ENCODE results near the gene ARHGEF18. TPM values are rescaled to one million over a fixed set of nuclear protein-coding genes. Genes with fewer than 3 reads are reported as not detected.
A peak's percentile ranks its signal among the peaks of the same experiment; 100 is the strongest.
"Not testable (repeated sequence)": the region's sequence is repeated elsewhere in the genome, so short reads cannot be mapped to it uniquely, and the experiment has no call there.

The ARHGEF18 gene
- total RNA-seq, result 10 to 100 TPM; 34.0 to 40.5 TPM

- CTCF ChIA-PET, result interaction anchor here (0.5 to 3.0 kb wide), 15 partner anchors 8 to 595 kb away, joined by 3 to 18 read pairs (median 4); partner anchors contain the start of genes MCOLN1, TIMM44 and TRAPPC5
- Mint-ChIP-seq H3K36me3 (ENCODE audit: low read depth) (peaks cover 31% of the 10 kb centered on the region), H3K4me1 (ENCODE audit: low read depth) (peaks cover 64% of the 10 kb centered on the region), H3K4me3 (peak within 1 kb of the TSS; percentile 92), H3K9me3 (ENCODE audit: insufficient read depth) (peaks cover 8% of the 10 kb centered on the region), H3K27ac (peak within 1 kb of the TSS; percentile 95), H3K27me3 (ENCODE audit: low read depth) (no peaks in the 10 kb centered on the region)
- DNase-seq (peak; percentile 74), ATAC-seq (peak; percentile 70)
- POLR2A ChIA-PET, result interaction anchor here (0.8 to 2.0 kb wide), 7 partner anchors 9 to 281 kb away, joined by 3 to 12 read pairs (median 3); partner anchors contain the start of genes PET100 and XAB2
Observed at GRCh38 chr19:7348587-7349230, at the start of gene ARHGEF18. ARHGEF18 (plus strand) TSS chr19:7348937; CDS start chr19:7362891, 13,954 bp downstream.

- H3K4me3 Mint-ChIP-seq, result no peak overlapping the region
- H3K27ac Mint-ChIP-seq, result no peak overlapping the region
- ATAC-seq (no peak), DNase-seq (no peak)
- H3K27me3 Mint-ChIP-seq (ENCODE audit: low read depth), result peaks cover 7% of the 10 kb centered on the region
- H3K9me3 Mint-ChIP-seq (ENCODE audit: insufficient read depth), result no peaks in the 10 kb centered on the region
- CTCF ChIA-PET, result interaction anchor here (0.7 kb wide), 1 partner anchor 24 kb away, joined by 3 read pairs; no protein-coding TSS in a partner anchor
- H3K36me3 Mint-ChIP-seq (ENCODE audit: low read depth), result no peaks in the 10 kb centered on the region
- no peaks in the 10 kb centered on the region for H3K4me1 Mint-ChIP-seq (ENCODE audit: low read depth)
- POLR2A ChIA-PET, result no interaction called here
Observed at GRCh38 chr19:7301525-7301924, 47.2 kb upstream of the ARHGEF18 start.

DNA sequence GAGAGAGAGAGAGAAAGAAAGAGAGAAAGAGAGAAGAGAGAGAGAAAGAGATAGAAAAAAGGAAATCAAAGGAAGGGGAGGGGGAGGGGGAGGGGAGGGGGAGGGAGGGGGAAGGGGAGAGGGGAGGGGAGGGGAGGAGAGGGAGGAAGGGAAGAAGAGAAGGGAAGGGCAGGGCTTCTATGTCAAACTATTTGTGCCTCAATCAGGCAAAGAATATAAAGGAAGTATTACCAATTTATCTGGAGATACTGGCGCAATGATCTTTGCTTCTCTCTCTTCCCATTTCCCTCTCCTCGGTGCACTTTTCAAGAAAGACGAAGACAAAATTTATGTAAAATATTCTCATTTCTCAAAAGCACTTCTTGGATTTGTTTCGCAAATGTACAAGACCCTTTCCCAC lies 45.3 kb upstream of the ARHGEF18 start:
- Mint-ChIP-seq H3K27ac (no peak overlapping the region), H3K27me3 (ENCODE audit: low read depth) (no peaks in the 10 kb centered on the region), H3K4me3 (no peak overlapping the region), H3K9me3 (ENCODE audit: insufficient read depth) (no peaks in the 10 kb centered on the region), H3K4me1 (ENCODE audit: low read depth) (no peaks in the 10 kb centered on the region), H3K36me3 (ENCODE audit: low read depth) (no peaks in the 10 kb centered on the region)
- no peak for DNase-seq
- ChIA-PET CTCF (no interaction called here), POLR2A (no interaction called here)
- no peak for ATAC-seq

DNA sequence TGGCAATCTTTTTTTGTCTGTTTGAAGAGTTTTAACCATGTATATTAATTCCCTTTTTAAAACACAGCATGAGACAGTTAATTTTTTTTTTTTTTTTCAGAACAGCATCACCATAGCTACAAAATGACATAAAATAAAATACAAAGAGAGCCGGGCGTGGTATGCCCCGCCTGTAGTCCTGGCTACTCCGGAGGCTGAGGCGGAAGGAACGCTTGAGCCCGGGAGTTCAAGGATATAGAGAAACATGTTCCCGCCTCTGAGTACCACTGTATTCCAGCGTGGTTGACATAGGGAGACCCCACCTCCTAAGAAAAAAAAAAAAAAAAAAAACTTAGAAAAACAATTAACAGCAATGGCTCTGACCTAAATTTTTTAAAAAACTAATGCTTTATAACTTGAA lies 44.5 kb upstream of the ARHGEF18 start:
- ChIA-PET CTCF (no interaction called here), POLR2A (no interaction called here)
- no peak for DNase-seq
- Mint-ChIP-seq H3K27ac (no peak overlapping the region), H3K27me3 (ENCODE audit: low read depth) (no peaks in the 10 kb centered on the region), H3K9me3 (ENCODE audit: insufficient read depth) (no peaks in the 10 kb centered on the region), H3K36me3 (ENCODE audit: low read depth) (no peaks in the 10 kb centered on the region), H3K4me1 (ENCODE audit: low read depth) (no peaks in the 10 kb centered on the region), H3K4me3 (no peak overlapping the region)
- no peak for ATAC-seq

GRCh38 chr19:7307590-7308218 lies 41.0 kb upstream of the ARHGEF18 start:
- no peaks in the 10 kb centered on the region for H3K4me1 Mint-ChIP-seq (ENCODE audit: low read depth)
- H3K27me3 Mint-ChIP-seq (ENCODE audit: low read depth), result no peaks in the 10 kb centered on the region
- ChIA-PET CTCF (no interaction called here), POLR2A (no interaction called here)
- no peaks in the 10 kb centered on the region for H3K9me3 Mint-ChIP-seq (ENCODE audit: insufficient read depth)
- H3K27ac Mint-ChIP-seq, result no peak overlapping the region
- no peaks in the 10 kb centered on the region for H3K36me3 Mint-ChIP-seq (ENCODE audit: low read depth)
- no peak for DNase-seq
- ATAC-seq, result no peak
- H3K4me3 Mint-ChIP-seq, result no peak overlapping the region

GRCh38 chr19:7308327-7308726 lies 40.4 kb upstream of the ARHGEF18 start:
- H3K36me3 Mint-ChIP-seq (ENCODE audit: low read depth); H3K4me3 Mint-ChIP-seq; H3K27ac Mint-ChIP-seq; ATAC-seq; POLR2A ChIA-PET; CTCF ChIA-PET; H3K27me3 Mint-ChIP-seq (ENCODE audit: low read depth); H3K4me1 Mint-ChIP-seq (ENCODE audit: low read depth); H3K9me3 Mint-ChIP-seq (ENCODE audit: insufficient read depth); DNase-seq: not testable (repeated sequence)

GRCh38 chr19:7311911-7312310 lies 36.8 kb upstream of the ARHGEF18 start:
- ATAC-seq (no peak), DNase-seq (no peak)
- ChIA-PET CTCF (no interaction called here), POLR2A (no interaction called here)
- H3K27ac Mint-ChIP-seq, result no peak overlapping the region
- no peaks in the 10 kb centered on the region for H3K36me3 Mint-ChIP-seq (ENCODE audit: low read depth)
- H3K4me3 Mint-ChIP-seq, result no peak overlapping the region
- no peaks in the 10 kb centered on the region for H3K4me1 Mint-ChIP-seq (ENCODE audit: low read depth)
- no peaks in the 10 kb centered on the region for H3K9me3 Mint-ChIP-seq (ENCODE audit: insufficient read depth)
- H3K27me3 Mint-ChIP-seq (ENCODE audit: low read depth), result no peaks in the 10 kb centered on the region

DNA sequence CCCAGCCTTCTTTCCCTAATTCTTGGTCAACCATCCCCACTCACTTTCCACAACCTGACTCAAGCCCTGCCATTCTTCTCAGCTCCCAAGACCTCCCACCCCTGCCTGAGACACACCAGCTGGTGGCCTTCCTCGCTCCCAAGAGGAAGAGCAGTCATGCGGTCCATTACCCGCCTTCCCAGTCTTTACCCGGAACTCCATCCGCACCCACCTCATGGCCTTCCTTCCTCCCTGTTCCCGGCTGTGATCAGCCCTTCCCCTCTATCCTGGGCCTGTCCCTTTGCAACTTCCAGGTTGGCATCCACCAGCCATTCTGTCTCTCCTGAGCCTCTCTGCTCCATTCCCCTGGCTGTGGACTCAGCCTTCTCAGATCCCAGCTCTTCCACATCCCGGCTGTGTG lies 35.9 kb upstream of the ARHGEF18 start:
- Mint-ChIP-seq H3K27ac (no peak overlapping the region), H3K9me3 (ENCODE audit: insufficient read depth) (no peaks in the 10 kb centered on the region), H3K27me3 (ENCODE audit: low read depth) (no peaks in the 10 kb centered on the region), H3K36me3 (ENCODE audit: low read depth) (no peaks in the 10 kb centered on the region), H3K4me1 (ENCODE audit: low read depth) (no peaks in the 10 kb centered on the region), H3K4me3 (no peak overlapping the region)
- ChIA-PET CTCF (no interaction called here), POLR2A (no interaction called here)
- DNase-seq (no peak), ATAC-seq (no peak)

- ATAC-seq, result no peak
- Mint-ChIP-seq H3K9me3 (ENCODE audit: insufficient read depth) (peaks cover 5% of the 10 kb centered on the region), H3K27me3 (ENCODE audit: low read depth) (no peaks in the 10 kb centered on the region), H3K4me3 (no peak overlapping the region), H3K27ac (no peak overlapping the region), H3K36me3 (ENCODE audit: low read depth) (no peaks in the 10 kb centered on the region), H3K4me1 (ENCODE audit: low read depth) (no peaks in the 10 kb centered on the region)
- CTCF ChIA-PET, result no interaction called here
- POLR2A ChIA-PET, result no interaction called here
- DNase-seq, result no peak
Observed at GRCh38 chr19:7318176-7318575, 30.6 kb upstream of the ARHGEF18 start.

DNA sequence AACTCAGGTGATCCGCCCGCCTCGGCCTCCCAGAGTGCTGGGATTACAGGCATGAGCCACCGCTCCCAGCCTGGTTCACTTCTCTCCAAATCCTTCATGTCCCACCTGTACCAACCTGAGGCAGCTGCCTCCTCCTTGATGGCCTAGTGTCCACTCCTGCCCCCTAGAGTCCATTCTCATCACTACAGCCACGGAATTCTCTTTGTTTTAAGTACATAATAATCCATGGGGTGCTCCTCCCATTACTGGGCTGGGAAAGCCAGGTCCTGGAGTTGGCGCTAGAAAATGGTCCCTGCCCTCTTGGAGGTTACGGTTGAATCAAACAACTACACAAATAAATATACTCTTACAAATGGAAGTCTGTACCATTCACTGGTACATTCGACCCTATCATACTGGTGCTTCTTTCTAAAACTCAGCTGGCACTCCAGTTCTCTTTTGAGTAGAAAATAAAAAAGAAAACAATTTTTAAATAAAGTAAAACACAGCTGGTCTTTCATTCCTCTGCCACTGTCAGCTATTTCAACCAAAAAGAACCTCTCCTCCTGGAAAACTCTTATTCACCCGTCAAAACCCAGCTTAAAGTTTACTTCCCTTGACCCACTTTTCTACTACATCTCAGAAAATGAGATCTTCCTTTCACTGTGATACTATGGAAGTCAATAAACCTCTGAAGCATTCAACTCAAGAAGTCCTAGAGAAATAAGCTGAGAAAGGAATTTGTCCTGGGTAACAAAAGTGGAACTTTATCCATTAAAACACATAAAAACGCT lies 22.4 kb upstream of the ARHGEF18 start:
- ATAC-seq, result no peak
- Mint-ChIP-seq H3K4me1 (ENCODE audit: low read depth) (no peaks in the 10 kb centered on the region), H3K9me3 (ENCODE audit: insufficient read depth) (peaks cover 6% of the 10 kb centered on the region), H3K27ac (no peak overlapping the region), H3K36me3 (ENCODE audit: low read depth) (no peaks in the 10 kb centered on the region), H3K4me3 (no peak overlapping the region), H3K27me3 (ENCODE audit: low read depth) (peaks cover 2% of the 10 kb centered on the region)
- peak; percentile 56 for DNase-seq
- CTCF ChIA-PET, result interaction anchor here (0.6 to 3.1 kb wide), 11 partner anchors 13 to 227 kb away, joined by 3 to 24 read pairs (median 4); partner anchors contain the start of gene ARHGEF18
- POLR2A ChIA-PET, result interaction anchor here (0.6 kb wide), 1 partner anchor 108 kb away, joined by 3 read pairs; no protein-coding TSS in a partner anchor

DNA sequence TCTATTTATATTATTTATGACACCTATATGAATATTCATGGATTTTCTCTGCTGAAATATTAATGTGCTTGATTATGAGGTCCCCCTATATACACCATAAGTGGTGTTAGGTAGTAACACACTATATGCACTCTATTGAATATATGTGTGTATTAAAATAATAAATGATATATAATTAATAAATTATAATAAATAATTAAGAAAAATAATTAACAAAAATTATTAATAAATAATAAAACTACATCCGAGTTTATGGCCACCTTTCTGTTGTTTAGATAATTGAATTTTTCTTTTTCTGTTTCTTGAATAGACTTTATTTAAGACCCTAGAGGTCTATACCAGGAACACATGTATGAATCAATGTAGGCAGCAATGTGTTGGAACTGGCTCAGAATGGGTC lies 20.9 kb upstream of the ARHGEF18 start:
- no peak for DNase-seq
- no peaks in the 10 kb centered on the region for H3K4me1 Mint-ChIP-seq (ENCODE audit: low read depth)
- no peaks in the 10 kb centered on the region for H3K36me3 Mint-ChIP-seq (ENCODE audit: low read depth)
- H3K27me3 Mint-ChIP-seq (ENCODE audit: low read depth), result peaks cover 2% of the 10 kb centered on the region
- H3K4me3 Mint-ChIP-seq, result no peak overlapping the region
- ChIA-PET CTCF (interaction anchor here (2.1 to 3.1 kb wide), 2 partner anchors 13 to 225 kb away, joined by 10 to 24 read pairs; no protein-coding TSS in a partner anchor), POLR2A (no interaction called here)
- H3K9me3 Mint-ChIP-seq (ENCODE audit: insufficient read depth), result peaks cover 6% of the 10 kb centered on the region
- no peak for ATAC-seq
- no peak overlapping the region for H3K27ac Mint-ChIP-seq

DNA sequence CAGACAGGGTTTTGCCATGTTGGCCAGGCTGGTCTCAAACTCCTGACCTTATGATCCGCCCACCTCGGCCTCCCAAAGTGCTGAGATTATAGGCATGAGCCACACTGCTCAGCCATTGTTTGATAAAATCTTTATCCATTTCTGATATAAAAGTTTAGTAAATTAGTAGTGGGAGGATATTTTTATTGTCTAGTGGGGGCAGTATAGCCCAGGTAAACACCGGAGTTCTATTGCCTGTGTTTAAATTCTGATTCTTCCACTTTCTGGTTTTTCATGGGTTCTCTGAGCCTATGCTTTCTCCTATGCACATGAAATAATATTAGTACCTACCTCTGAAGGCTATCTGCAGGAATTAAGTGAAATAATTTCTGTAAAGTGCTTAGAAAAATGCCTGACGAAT lies 20.1 kb upstream of the ARHGEF18 start:
- Mint-ChIP-seq H3K27me3 (ENCODE audit: low read depth) (peaks cover 2% of the 10 kb centered on the region), H3K27ac (no peak overlapping the region), H3K9me3 (ENCODE audit: insufficient read depth) (peaks cover 6% of the 10 kb centered on the region), H3K4me3 (no peak overlapping the region), H3K36me3 (ENCODE audit: low read depth) (no peaks in the 10 kb centered on the region), H3K4me1 (ENCODE audit: low read depth) (no peaks in the 10 kb centered on the region)
- CTCF ChIA-PET, result interaction anchor here (0.7 to 2.5 kb wide), 4 partner anchors 12 to 51 kb away, joined by 3 to 16 read pairs (median 6); partner anchors contain the start of gene ARHGEF18
- DNase-seq (no peak), ATAC-seq (no peak)
- POLR2A ChIA-PET, result no interaction called here
